Measurements from ENCODE around the gene DPF3. TPM values are rescaled to one million over a fixed set of nuclear protein-coding genes. Genes with fewer than 3 reads are reported as not detected.

Gene DPF3
- total and polyA plus RNA-seq, 2 of the 13 experiments (the other 11 are each of a cell fraction or from before 2014, with no cell fraction given), result 0.09 to 0.60 TPM

- TF ChIP-seq HBP1 (CRISPR knock-in tag; IDR thresholded peaks at IDR 0.05; ENCODE audit: low read depth) (no peak), SOX5 (CRISPR knock-in tag; IDR thresholded peaks at IDR 0.05; ENCODE audit: borderline replicate concordance) (no peak), MAFF (IDR thresholded peaks at IDR 0.05; ENCODE audit: low read depth, low read length) (no peak), KDM6A (CRISPR knock-in tag; IDR thresholded peaks at IDR 0.05; ENCODE audit: low read depth) (no peak), MTF2 (CRISPR knock-in tag; IDR thresholded peaks at IDR 0.05; ENCODE audit: borderline replicate concordance) (no peak), ZNF235 (CRISPR knock-in tag; IDR thresholded peaks at IDR 0.05; ENCODE audit: borderline replicate concordance) (no peak), ATF7-NPFF (CRISPR knock-in tag; IDR thresholded peaks at IDR 0.05; ENCODE audit: low read depth) (no peak)
Observed at GRCh38 chr14:72839753-72840607, 53.9 kb downstream of the DPF3 start (continued).

- FAIRE-seq (no peak), ATAC-seq (no peak), DNase-seq (ENCODE audit: low spot score) (no peak)
- no peak overlapping the region for H2AFZ ChIP-seq (ENCODE audit: low read length)
- no peaks in the 10 kb centered on the region for H3K4me1 ChIP-seq (ENCODE audit: insufficient read depth, low read length)
- no peaks in the 10 kb centered on the region for H3K36me3 ChIP-seq (replicated peaks in 1 of 2; ENCODE audit: control insufficient read depth in 1 of 2, insufficient read depth in 2 of 2, low read length in 2 of 2)
- H3K27ac ChIP-seq (ENCODE audit: extremely low read length, insufficient read depth, low read length), result no peak overlapping the region
- 71% methylated on average over 9 of the region's 12 CpGs for WGBS (ENCODE audit: low lambda C conversion rate)
- BruUV-seq (replicated peaks), result no TSS peak
- ChIA-PET POLR2A (no interaction called here), CTCF (ENCODE audit: low intra/inter-chr PET ratio, low total read pairs) (no interaction called here)
- intact Hi-C loops (cut with micrococcal nuclease; ENCODE audit: unreplicated experiment) (no loop called here), in situ Hi-C loops (cut with HindIII; ENCODE audit: extremely low pct_ligation_motif_present, low pct_unique_long_range_greater_than_20kb) (no loop called here)
- TF ChIP-seq ZNF672 (CRISPR knock-in tag; IDR thresholded peaks at IDR 0.05), result no peak
- TF ChIP-seq ZNF768 (CRISPR knock-in tag; IDR thresholded peaks at IDR 0.05), result no peak
- no peak overlapping the region for H3K4me3 ChIP-seq (replicated peaks in 1 of 3; ENCODE audit: insufficient read depth in 1 of 3, low read depth in 2 of 3, low read length in 3 of 3)
- H3K9ac ChIP-seq (ENCODE audit: insufficient read depth, low read depth, low read length), result no peak overlapping the region
- H3K9me3 ChIP-seq (ENCODE audit: low read length), result no peaks in the 10 kb centered on the region
- H4K20me1 ChIP-seq (ENCODE audit: insufficient read depth, low read length), result no peaks in the 10 kb centered on the region
- peaks cover 0 to 3% of the 10 kb centered on the region in 2 experiments; a peak in 1 of 5 replicates for H3K27me3 ChIP-seq (ENCODE audit: control insufficient read depth in 1 of 2, insufficient read depth in 2 of 2, low read length in 2 of 2)
- H3K4me2 ChIP-seq (ENCODE audit: low read depth, low read length), result no peak overlapping the region
- no peaks in the 10 kb centered on the region for H3K79me2 ChIP-seq (ENCODE audit: insufficient read depth, low read length)
Observed at GRCh38 chr14:72839351-72839750, 54.5 kb downstream of the DPF3 start.
